PC-3 (cell line): ENCODE results near the gene SH3BP5. TPM values are rescaled to one million over a fixed set of nuclear protein-coding genes. Genes with fewer than 3 reads are reported as not detected.

Experiments
- ATAC-seq: fragments of 200-7000 bp; cut with Tn5 transposase; 2 replicates; pipeline ENCODE4 v1.9.1; 2020; ENCODE audit warnings: mild to moderate bottlenecking, moderate library complexity
- BruUV-seq: library from RNA; stranded (reverse); fragments of 400-500 nt; replicated peaks from 2 replicates; lab custom pipeline; 2021; lab: Mats Ljungman, UMichigan
- CTCF ChIA-PET: fragments of 300-600 bp; sonication (Branson Sonifier 250); formaldehyde crosslinking; loops from one replicate; lab custom pipeline; 2022; ENCODE audit warnings: antibody characterized with exemption; lab: Charles Lee
- POLR2A ChIA-PET: fragments of 300-600 bp; sonication (Branson Sonifier 250); formaldehyde crosslinking; loops from one replicate; lab custom pipeline; 2022; ENCODE audit warnings: antibody characterized with exemption; ENCODE audit not compliant: unreplicated experiment; lab: Charles Lee
- DNase-seq: peaks from one replicate; pipeline ENCODE4 v3.0.0-alpha.2; 2015
- H2AFZ ChIP-seq: fragments of 300-600 bp; sonication (generic); 2 replicates; pipeline ENCODE4 v1.6.0; 2016; ENCODE audit warnings: antibody characterized with exemption, low read length
- H3F3A ChIP-seq: fragments of 300-600 bp; sonication (generic); one replicate; pipeline ENCODE4 v1.6.0; 2017; ENCODE audit warnings: antibody characterized with exemption, low read length, control low read depth, mild to moderate bottlenecking; ENCODE audit not compliant: unreplicated experiment
- H3K27ac ChIP-seq: fragments of 300-600 bp; sonication (generic); 2 replicates; pipeline ENCODE4 v1.5.1; 2016; ENCODE audit warnings: mild to moderate bottlenecking, low read length
- H3K27me3 ChIP-seq: fragments of 300-600 bp; sonication (generic); 2 replicates; pipeline ENCODE4 v1.6.1; 2016; ENCODE audit warnings: low read length, mixed read lengths
- H3K36me3 ChIP-seq: fragments of 300-600 bp; sonication (generic); 2 replicates; pipeline ENCODE4 v1.6.1; 2016; ENCODE audit warnings: low read depth, mixed run types, low read length, mixed read lengths
- H3K4me1 ChIP-seq: fragments of 300-600 bp; sonication (generic); 2 replicates; pipeline ENCODE4 v1.5.1; 2016; ENCODE audit warnings: low read length; ENCODE audit not compliant: insufficient read depth
- H3K4me2 ChIP-seq: fragments of 300-600 bp; sonication (generic); 2 replicates; pipeline ENCODE4 v1.6.0; 2016; ENCODE audit warnings: low read length
- H3K4me3 ChIP-seq: fragments of 300-600 bp; sonication (generic); 2 replicates; pipeline ENCODE4 v1.5.1; 2016; ENCODE audit warnings: mild to moderate bottlenecking, low read length, mixed read lengths
- H3K79me2 ChIP-seq: fragments of 300-600 bp; sonication (generic); 2 replicates; pipeline ENCODE4 v1.6.1; 2017; ENCODE audit warnings: low read length, mixed read lengths
- H3K9ac ChIP-seq: fragments of 300-600 bp; sonication (generic); 2 replicates; pipeline ENCODE4 v1.6.0; 2016; ENCODE audit warnings: mild to moderate bottlenecking, low read length
- H3K9me2 ChIP-seq: fragments of 300-600 bp; sonication (generic); replicated peaks from 2 replicates; pipeline ENCODE4 v1.6.1; 2016; ENCODE audit warnings: mixed run types, low read length, mixed read lengths
- H3K9me3 ChIP-seq: fragments of 300-600 bp; sonication (generic); 2 replicates; pipeline ENCODE4 v1.6.1; 2016; ENCODE audit warnings: low read length, mixed read lengths
- H4K20me1 ChIP-seq: fragments of 300-600 bp; sonication (generic); 2 replicates; pipeline ENCODE4 v1.6.1; 2016; ENCODE audit warnings: low read length, mixed read lengths
- CTCF ChIP-seq: fragments of 300-600 bp; sonication (generic); conservative IDR thresholded peaks from 2 replicates; pipeline ENCODE4 v1.5.1; 2017; ENCODE audit warnings: antibody characterized with exemption, low read depth, mild to moderate bottlenecking, low read length
- EZH2 ChIP-seq: fragments of 300-600 bp; sonication (generic); IDR thresholded peaks from one replicate; pipeline ENCODE4 v1.6.1; 2017; ENCODE audit warnings: antibody characterized with exemption, mild to moderate bottlenecking, low read length; ENCODE audit not compliant: unreplicated experiment
- EZH2phosphoT487 ChIP-seq: fragments of 300-600 bp; sonication (generic); IDR thresholded peaks from 2 replicates; pipeline ENCODE4 v1.6.1; 2018; ENCODE audit warnings: mild to moderate bottlenecking, antibody characterized with exemption, low read length, borderline replicate concordance
- intact Hi-C: fragments of 100-400 bp; cut with micrococcal nuclease; formaldehyde crosslinking; loops from 2 replicates; pipeline ENCODE4 v1.9.0; 2023
- total RNA-seq: library from RNA; depleted of rRNA; stranded (reverse); fragments of >200 nt; gene quantifications from 2 replicates; pipeline ENCODE4 v1.2.3, GENCODE V29; 2014

SH3BP5 gene
- total RNA-seq, 1 experiment from 2014 or later = 21.2 TPM

DNA sequence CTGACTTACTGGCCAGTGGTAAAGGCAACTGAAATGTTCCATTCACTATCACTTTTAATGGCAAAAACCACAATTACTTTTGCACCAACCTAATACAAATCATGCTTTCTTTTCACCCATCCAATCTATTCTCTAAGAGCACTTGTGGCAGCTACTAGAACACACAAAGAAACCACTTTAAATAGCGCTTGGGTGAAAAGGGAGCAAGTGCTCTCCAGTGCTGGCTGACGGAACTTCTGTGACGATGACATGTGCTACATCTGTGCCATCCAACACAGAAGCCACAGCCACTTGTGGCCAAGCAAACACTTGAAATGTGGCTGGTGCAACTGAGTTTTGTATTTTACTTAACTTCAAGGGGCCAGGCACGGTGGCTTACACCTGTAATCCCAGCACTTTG lies 18.9 kb downstream of the SH3BP5 start:
- no peaks in the 10 kb centered on the region for H4K20me1 ChIP-seq
- peaks cover 36% of the 10 kb centered on the region for H3K79me2 ChIP-seq
- ATAC-seq (no peak), DNase-seq (no peak)
- H2AFZ ChIP-seq = no peak overlapping the region
- TF ChIP-seq CTCF = no peak
- peaks cover 14% of the 10 kb centered on the region for H3F3A ChIP-seq
- H3K9me3 ChIP-seq = no peaks in the 10 kb centered on the region
- no peaks in the 10 kb centered on the region for H3K36me3 ChIP-seq
- H3K4me1 ChIP-seq = peaks cover 37% of the 10 kb centered on the region
- no peak overlapping the region for H3K4me2 ChIP-seq
- ChIA-PET CTCF (no interaction called here), POLR2A (no interaction called here)
- H3K9me2 ChIP-seq = no peaks in the 10 kb centered on the region
- H3K4me3 ChIP-seq = no peak overlapping the region
- H3K9ac ChIP-seq = no peak overlapping the region
- intact Hi-C loops = no loop called here
- no peaks in the 10 kb centered on the region for H3K27me3 ChIP-seq
- no peak overlapping the region for H3K27ac ChIP-seq
- BruUV-seq = no TSS peak

- H3K79me2 ChIP-seq = peaks cover 33% of the 10 kb centered on the region
- H3F3A ChIP-seq = peaks cover 14% of the 10 kb centered on the region
- intact Hi-C loops = no loop called here
- no peaks in the 10 kb centered on the region for H3K27me3 ChIP-seq
- H3K36me3 ChIP-seq = no peaks in the 10 kb centered on the region
- ChIA-PET CTCF (no interaction called here), POLR2A (no interaction called here)
- no peak overlapping the region for H3K9ac ChIP-seq
- H3K4me3 ChIP-seq = no peak overlapping the region
- DNase-seq = no peak
- no peaks in the 10 kb centered on the region for H3K9me2 ChIP-seq
- H3K27ac ChIP-seq = no peak overlapping the region
- no peaks in the 10 kb centered on the region for H4K20me1 ChIP-seq
- H3K4me1 ChIP-seq = peaks cover 37% of the 10 kb centered on the region
- H3K9me3 ChIP-seq = no peaks in the 10 kb centered on the region
- no TSS peak for BruUV-seq
- no peak overlapping the region for H3K4me2 ChIP-seq
- TF ChIP-seq EZH2phosphoT487 (no peak), CTCF (no peak), EZH2 (no peak)
- no peak overlapping the region for H2AFZ ChIP-seq
- no peak for ATAC-seq
Measured at GRCh38 chr3:15312550-15312949, 19.8 kb downstream of the SH3BP5 start.

- Histone ChIP-seq H2AFZ (no peak overlapping the region), H3K27me3 (no peaks in the 10 kb centered on the region), H3K9ac (peak overlapping the region; percentile 1; the same call in 1 of the 2 replicates), H3K79me2 (peaks cover 30% of the 10 kb centered on the region), H3F3A (peaks cover 14% of the 10 kb centered on the region), H3K27ac (peak overlapping the region; percentile 74), H3K4me1 (peaks cover 28% of the 10 kb centered on the region), H3K36me3 (no peaks in the 10 kb centered on the region), H3K4me3 (no peak overlapping the region), H3K4me2 (peak overlapping the region; percentile 66), H3K9me3 (no peaks in the 10 kb centered on the region), H4K20me1 (no peaks in the 10 kb centered on the region), H3K9me2 (no peaks in the 10 kb centered on the region)
- BruUV-seq = no TSS peak
- CTCF ChIA-PET = interaction anchor here (0.6 to 1.1 kb wide), 3 partner anchors 42 to 284 kb away, joined by 3 to 7 read pairs (median 3); no protein-coding TSS in a partner anchor
- intact Hi-C loops = loop anchor here (1.0 to 2.0 kb wide), 2 partner anchors 18 to 41 kb away; no protein-coding TSS in a partner anchor
- ATAC-seq (peak; percentile 96), DNase-seq (peak; percentile 88)
- POLR2A ChIA-PET = no interaction called here
- TF ChIP-seq EZH2phosphoT487 (no peak), EZH2 (no peak), CTCF (no peak)
Measured at GRCh38 chr3:15310491-15311370, 21.7 kb downstream of the SH3BP5 start.
